SK-N-DZ (cell line): ENCODE results near the gene RAI1.
"Not testable (repeated sequence)": the region's sequence is repeated elsewhere in the genome, so short reads cannot be mapped to it uniquely, and the experiment has no call there.

Experiments used
- DNase-seq: peaks from one replicate; pipeline ENCODE4 v3.0.0-alpha.2; 2015; ENCODE audit warnings: low spot score

The RAI1 gene

DNA sequence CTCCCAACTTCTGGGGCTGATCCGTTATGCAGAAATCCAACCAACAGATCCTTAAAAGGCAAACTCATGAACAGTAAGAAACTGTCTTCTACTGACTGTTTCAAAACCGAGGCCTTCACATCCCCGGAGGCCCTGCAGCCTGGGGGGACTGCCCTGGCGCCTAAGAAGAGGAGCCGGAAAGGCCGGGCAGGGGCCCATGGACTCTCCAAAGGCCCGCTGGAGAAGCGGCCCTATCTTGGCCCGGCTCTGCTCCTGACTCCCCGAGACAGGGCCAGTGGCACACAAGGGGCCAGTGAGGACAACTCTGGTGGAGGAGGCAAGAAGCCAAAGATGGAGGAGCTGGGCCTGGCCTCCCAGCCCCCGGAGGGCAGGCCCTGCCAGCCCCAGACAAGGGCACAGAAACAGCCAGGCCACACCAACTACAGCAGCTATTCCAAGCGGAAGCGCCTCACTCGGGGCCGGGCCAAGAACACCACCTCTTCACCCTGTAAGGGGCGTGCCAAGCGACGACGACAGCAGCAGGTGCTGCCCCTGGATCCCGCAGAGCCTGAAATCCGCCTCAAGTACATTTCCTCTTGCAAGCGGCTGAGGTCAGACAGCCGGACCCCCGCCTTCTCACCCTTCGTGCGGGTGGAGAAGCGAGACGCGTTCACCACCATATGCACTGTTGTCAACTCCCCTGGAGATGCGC, 116.0 kb downstream of the RAI1 start:
- DNase-seq, result no peak

DNA sequence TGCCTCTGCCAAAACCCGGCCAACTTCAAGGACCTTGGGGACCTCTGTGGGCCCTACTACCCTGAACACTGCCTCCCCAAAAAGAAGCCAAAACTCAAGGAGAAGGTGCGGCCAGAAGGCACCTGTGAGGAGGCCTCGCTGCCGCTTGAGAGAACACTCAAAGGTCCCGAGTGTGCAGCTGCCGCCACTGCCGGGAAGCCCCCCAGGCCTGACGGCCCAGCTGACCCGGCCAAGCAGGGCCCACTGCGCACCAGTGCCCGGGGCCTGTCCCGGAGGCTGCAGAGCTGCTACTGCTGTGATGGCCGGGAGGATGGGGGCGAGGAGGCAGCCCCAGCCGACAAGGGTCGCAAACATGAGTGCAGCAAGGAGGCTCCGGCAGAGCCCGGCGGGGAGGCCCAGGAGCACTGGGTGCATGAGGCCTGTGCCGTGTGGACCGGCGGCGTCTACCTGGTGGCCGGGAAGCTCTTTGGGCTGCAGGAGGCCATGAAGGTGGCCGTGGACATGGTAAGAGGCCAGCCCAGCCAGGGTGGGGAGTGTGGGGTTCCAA, 116.8 kb downstream of the RAI1 start:
- DNase-seq, result no peak

DNA sequence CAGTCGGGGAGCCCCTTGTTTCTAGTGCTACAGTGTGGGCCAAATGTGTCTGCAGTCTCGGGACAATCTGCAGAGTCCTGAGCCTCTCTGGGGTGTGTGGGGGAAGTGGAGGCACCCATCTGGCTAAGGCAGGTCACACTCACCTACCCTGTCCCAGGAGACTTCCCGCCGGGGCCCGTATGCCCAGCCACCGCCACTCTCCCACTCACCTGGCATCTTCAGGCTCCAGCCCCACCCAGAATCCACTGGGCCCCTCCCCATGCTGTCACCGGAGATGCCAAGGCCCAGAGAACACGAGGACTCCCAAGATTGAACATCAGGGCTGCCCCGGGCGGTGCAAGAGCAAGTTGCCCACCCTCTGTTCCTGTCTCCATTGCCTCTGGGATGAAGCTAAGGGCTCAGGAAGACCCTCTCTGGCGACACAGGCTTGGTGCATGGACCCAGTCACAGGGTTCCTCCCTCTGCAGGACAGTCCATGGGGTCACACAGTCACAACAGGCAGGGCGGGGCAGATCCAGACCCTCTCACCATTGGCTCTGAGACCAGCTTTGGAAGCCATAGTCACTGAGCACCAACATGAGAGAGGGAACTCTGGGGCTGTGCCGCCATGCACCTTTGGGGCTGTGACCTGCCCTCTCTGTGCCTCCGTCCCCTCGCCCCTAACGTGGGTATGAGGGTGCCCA, 117.5 kb downstream of the RAI1 start:
- no peak for DNase-seq

DNA sequence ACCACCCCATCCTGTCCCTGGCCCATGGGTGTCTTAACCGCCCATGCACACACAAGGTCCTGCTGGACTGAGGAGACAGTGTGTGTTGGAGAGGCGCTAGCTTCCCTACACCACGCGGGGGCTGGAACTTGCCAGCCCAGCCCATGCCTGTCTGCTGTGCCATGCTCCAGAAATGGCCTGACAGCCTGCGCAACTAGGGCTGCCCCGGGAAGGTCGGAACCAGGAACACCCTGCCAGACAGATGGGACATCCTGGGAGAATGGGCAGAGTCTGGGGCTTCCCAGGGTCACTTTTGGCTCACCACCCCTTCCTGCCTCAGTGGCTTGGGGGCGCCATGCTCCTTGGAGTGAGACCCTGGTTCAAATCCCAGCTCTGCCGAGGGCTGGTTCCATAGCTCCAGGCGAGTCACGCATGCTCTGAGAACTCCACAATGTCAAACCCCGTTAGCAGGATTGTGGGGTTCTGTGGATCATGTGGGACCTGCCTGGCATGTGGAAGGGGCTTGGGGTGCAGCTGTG, 119.3 kb downstream of the RAI1 start:
- no peak for DNase-seq

DNA sequence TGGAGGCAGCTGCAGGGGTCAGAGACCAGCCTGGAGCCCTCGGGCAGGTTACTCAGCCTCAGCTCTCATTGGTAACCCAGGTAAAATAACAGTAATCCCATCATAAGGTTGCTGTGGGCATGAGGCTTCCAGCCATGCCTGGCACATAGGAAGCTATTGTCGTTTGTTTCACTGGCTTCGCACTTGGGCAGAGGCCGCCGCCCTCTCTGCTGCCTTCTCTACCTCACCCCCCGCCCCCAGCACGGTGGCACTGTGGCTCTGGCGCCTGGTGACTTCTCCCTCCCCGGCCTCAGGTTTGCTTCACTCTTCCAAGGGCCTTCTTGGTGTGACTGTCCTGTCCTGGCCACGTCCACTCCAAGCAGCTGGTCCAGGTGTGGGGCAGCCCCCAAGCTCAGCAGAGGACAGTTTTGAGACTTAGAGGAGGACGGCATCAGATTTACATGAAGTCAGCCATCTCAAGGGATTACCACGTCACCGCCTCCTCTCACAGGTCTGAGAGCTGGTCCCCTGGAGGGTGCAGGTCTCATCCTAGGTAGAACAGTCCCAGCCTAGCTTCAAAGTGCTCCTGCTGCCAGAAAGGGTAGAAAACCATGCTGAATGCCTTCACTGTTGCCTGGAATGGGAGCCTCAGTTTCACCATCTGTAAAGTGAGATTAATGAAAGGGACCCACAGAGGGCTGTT, 120.7 kb downstream of the RAI1 start:
- no peak for DNase-seq

DNA sequence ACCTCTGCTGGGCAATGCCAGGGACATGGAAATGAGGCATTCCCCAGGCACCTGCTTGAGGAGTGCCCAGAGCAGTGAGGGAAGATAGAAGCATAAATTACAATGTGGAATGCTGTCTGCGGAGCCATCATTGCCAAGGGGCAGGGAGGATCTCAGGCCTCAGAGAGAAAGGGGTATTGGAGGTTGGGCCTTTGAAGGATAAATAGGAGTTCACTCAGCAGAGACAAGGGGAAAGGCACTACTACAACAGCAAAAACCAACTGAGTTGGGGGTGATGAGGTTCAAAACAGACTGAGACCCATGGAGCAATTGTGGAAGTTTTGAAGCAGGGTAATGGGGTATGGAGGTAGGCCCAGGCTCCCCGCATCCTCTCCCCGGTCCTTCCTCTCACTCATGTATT, 122.7 kb downstream of the RAI1 start:
- DNase-seq, result no peak

DNA sequence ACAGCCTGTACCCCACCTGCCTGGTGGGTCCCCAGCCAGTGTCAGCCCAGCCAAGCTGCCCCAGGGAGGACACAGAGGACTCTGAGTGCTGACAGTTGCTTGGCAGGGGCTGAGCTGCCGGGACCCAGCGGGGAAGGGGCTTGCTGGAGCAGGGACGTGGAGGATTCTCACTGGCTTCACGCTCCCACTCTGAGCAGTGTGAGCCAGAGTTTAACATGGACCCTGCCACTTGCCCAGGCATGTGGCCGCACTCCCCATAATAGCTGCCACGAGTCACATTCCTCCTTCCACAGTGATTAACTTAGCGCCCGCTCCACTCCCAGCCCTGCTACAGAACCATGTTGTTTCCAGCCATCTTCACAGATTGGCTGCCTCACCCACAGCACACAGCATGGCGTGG, 124.3 kb downstream of the RAI1 start:
- no peak for DNase-seq

DNA sequence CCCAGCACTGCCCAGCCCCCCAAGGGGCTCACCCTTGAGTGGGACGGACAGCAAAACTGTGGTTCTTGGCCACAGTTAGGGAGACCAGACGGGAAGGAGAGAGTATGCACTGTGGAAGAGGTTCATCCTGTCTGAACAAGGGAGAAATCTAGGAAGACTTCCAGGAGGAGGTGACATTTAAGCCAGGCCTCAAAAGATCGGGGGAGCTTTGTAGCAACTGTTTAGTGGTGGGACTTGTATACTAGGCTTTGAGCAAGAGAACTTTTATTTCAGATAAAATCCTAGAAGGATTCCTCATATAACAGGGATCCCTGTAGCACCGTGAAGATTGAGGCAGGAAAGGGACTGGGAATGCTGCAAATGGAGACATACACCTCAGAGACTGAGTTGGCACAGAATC, 124.8 kb downstream of the RAI1 start:
- no peak for DNase-seq

DNA sequence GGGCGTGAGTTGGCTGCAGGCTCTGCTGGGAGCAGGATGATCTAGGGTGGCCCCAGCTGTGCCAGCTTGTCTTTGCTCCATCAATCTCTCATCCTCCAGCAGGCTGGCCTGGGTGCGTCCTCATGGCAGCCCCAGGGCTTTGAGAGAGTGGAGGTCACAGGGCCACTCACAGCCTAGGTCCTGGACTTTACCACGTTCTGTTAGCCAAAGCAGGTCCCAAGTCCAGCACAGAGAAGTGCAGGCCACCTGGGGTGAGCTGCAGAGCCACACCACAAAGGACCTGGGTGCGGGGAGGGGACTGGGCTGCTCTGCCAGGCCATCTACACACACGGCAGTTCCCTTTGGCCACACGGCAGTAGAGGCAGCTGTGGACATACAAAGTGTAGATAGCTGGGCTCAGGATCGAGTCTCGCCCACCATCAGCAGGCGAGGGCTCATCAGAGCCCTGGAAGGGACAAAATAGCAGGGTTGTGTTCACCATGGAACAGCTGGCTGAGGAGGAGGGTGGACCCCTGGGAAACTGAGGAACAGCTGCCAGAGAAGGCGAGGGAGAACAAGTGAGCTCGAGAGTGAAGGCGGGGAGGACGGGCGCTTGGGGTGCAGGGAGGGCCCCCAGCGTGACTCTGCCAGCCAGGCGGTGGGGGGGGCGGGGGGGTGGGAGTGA, 125.5 kb downstream of the RAI1 start:
- DNase-seq, result no peak

DNA sequence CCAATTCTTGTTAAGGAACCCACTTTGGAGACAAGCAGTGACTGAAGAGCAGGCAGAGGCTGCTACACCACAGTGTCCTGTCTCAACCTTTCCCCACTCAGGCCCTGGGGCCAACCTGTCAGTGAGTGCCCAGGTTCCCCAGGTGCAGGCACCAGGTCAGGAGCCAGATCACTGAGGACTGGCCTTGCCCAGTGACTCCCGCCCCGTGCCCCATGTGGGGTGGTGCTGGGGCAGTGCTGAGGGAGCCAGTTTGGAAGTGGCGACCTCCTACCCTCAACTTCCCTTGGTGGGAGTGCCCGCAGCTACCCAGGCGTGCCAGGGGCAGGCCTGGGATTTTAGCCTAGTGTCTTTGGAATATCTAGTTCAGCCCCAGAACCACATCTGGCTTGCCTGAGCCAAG, 126.2 kb downstream of the RAI1 start:
- no peak for DNase-seq

DNA sequence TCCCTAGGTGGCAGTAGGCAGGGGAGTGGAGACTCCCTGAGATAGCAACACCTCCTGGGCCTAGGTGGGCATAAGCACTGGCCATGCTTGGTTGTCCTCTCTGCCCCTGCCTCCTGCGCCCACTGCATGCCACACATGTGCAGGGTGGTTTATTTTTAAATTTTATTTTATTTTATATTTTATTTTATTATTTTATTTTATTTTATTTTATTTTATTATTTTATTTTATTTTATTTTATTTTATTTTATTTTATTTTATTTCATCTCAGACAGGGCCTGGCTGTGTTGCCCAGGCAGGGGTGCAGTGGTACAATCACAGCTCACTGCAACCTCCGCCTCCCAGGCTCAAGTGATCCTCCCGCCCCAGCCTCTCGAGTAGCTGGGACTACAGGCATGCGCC, 126.9 kb downstream of the RAI1 start:
- not testable (repeated sequence) for DNase-seq

DNA sequence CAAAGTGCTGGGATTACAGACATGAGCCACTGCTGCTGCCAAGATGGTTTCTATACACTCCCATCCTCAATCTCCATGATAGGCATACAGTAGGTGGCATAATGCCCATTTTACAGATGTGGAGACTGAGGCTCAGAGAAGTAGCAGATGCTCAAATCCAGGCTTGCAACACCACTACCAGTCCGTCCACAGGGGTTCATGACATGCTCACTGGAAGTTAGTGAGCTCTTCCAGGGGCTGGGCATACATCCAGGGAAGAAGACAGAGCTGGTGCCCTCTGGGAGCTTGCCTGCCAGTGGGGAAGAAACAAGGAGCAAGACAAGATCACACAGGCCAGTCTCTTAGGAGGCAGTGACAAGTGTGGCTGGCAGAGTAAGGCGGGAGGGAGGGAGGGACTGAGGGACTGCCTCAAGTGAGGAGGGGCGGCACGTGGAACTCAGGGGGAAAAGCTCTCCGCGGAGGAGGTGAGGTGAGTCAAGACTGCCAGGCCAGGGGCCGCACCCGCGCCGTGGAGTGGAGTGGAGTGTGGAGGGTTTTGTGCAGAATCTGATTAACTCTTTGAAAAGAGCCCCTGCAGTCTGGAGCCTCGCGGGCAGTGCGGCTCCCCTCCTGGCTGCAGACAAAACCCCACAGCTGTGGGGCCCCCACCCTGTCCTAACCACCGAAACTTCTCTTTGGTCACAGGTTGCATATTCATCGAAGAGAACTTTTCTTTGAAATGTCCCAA, 127.6 kb downstream of the RAI1 start:
- DNase-seq, result no peak

DNA sequence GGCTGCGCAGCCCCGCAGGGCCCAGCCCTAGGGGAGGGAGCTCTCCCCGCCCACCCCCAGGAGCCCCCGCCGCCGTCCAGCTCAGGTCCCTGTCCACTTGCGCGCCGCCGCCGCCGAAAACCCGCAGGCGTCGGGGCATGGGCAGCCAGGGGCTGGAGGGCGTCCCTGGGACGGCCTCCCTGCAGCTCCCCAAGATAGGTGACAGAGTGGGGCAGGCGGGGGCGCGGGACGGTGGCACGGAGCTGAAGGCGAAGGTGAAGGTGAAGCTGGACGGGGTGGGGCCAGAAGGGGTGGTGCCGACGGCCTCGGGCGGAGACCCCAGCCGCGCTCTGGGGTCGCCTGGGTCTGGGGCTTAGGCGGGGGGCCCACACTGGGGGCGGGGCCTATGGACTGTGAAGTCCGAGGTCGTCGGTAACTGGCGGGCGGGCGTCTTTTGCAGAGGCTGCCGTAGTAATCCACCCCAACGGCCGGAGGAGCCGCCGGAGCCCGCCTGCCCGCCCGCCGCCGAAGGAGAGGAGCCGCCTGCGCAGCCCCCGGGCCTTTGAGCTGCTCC, 128.3 kb downstream of the RAI1 start:
- DNase-seq, result no peak

DNA sequence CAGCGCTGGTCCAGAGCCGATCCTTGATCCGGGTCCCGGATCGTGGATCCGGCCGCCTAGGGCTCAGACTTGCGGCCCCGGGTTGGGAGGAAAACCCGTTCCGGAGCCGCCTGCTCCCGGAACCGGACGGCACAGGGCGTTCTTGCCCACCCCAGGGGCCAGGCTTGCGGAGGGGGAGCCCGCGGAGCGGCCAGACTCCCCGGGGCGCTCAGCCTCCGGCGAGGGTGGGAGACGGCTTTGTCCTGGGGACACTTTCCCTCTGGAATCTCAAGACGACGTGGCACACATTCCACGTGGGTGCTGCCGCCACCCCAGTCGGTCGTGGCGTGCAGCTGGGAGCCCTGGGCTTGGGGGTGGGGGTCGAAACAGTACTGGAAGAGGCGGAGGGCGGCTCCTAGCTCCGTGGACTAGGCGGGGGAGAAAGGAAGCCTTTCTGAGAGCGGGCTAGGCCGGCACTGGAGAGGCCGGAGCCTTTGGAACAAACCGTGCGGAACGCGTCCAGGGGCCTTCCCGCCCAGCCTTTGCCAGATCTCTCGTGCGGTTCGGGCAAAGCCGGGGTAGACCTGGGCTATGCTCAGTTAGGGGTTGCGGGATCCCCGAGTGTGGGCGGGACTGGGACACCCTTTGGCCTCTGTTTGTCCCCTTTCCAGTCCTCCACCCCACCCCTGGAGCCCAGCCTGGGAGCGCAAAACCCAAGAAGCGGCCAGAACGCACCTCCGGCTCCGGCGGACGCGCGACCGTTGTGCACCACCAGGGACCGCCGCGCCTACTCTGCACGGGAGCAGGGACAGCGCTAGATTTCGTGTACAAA, 129.0 kb downstream of the RAI1 start:
- DNase-seq, result no peak

DNA sequence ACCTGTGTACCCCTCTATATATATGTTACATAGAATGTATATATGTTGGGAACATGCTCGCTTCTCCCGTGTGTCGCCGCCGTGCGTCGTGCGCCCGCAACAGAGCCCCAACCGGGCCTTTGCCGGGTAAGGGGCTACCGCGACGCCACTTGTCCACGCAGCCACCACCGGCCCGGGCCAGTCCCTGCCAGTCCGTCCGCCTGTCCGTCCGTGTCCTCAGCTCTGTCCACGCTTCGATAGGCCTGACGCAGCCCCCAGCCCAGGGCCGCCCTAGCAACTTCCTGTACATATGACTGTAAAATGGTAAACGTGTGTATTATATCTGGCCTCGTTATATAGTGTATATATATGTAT, 129.6 kb downstream of the RAI1 start:
- no peak for DNase-seq

DNA sequence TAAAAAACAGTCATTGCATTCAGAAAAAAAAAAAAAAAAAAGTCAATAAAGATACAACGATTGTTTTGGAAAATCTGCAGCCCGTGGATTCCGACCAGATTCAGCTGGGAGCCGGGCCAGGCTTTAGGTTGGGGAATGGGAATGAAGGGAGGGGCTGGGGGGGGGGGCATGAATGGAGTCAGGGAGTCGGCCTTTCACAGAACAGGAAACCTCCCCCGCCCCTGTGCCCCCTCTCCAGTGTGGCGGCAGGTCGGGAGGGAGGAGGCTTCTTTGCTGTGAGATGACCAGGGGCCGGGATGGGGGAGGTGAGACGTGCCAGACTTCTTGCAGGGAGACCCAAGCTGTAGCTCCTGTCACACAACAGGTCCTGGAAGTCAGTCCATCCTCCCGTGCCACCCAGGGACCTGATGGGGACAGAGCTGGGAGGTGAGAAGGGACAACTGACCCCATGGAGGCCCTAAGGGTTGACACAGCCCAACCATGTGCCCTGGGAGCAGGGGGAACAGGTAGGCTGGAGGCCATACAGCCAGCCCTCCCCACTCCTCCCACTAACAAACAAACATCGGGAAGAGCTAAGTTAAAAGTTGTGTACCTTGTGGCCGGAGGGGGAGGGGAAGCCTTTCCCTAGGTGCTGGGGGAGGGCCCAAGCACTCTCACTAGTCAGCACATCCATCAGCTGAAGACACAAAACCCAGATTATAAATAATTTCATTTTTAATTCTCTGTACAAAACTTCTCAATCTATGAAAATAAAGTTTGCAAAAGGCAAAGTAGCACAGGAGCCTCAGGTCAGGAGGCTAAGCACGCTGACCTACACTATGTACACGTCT, 130.3 kb downstream of the RAI1 start:
- peak; percentile 46 for DNase-seq

DNA sequence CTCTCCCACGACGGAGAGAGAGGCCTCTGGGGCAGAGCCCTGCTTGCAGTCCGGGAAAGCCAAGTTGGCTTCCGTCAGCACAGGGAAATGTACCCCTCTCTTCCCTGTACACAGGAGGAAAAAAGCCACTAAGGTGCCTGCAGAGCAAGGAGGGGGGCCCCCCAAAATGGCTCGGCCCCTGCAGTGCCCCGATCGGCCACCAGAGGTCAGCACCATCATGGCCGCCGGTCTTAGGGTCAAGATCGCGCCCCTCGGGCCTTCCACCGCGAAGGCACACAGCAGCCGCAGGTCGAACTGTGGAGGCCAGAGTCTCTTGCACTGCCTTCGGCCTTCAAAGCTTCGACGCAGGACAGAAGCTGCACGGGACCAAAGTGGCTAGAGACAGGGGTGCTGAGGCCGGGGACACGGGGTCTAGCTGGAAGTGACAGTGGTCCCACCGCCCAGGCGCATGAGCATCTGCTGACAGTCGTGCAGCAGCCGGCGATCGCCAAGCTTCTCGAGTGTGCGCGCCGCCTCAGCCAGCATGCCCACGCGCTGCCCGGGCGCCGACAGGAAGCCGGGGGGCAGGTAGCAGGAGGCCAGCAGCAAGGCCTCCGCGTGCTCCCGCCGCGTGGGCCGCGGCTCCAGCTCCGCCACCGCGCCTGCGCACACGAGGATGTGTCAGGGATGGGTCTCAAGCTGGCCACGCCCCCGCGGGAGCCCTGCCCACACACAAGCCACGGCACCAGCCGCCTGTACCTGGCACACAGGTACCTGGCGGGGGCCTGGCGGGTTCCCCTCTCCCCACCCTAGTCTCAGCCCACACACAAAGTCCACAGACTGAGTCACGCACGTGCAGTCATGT, 131.2 kb downstream of the RAI1 start:
- peak; percentile 84 for DNase-seq

DNA sequence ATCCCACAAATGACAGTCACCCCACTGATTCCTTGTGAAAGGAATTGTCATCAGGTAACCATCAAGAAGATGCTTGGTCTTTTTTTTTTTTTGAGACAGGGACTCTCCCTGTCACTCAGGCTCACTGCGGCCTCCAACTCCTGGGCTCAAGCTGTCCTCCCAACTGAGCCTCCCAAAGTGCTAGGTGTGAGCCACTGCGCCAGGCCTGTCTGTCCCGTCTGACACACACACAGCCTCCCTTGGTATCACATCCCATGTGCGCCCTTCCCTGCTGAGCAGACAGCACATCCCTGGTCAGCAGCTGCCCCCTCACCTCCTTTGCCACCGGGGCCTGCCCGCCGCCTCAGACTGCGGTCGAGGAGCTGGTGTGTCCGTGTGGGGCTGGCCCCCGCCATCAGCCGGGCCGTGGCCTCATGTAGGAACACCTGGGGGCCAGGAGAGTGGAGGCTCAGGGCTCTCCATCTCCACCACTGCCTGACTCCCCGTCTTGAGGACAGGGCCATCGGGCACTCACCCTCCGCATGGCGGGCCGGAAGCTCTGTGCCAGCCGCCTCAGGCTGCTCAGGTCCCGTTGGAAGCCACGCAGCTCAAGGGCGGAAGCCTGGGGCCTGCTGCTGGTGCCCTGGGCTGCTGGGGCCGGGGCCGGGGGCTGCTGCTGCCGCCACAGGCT, 131.9 kb downstream of the RAI1 start:
- DNase-seq, result no peak
